K562 (cell line): ENCODE measurements around the gene GLYATL3. TPM values are rescaled to one million over a fixed set of nuclear protein-coding genes. Genes with fewer than 3 reads are reported as not detected.

Source experiments
- ATAC-seq: fragments of 200-7000 bp; cut with Tn5 transposase; 3 replicates; pipeline ENCODE4 v1.9.1; 2020; ENCODE audit warnings: moderate library complexity
- BruUV-seq: library from RNA; stranded (reverse); fragments of 400-500 nt; replicated peaks from 2 replicates; lab custom pipeline; 2021; lab: Mats Ljungman, UMichigan
- CTCF ChIA-PET: fragments of 300-600 bp; formaldehyde crosslinking; extraction: SDS; loops from one replicate; lab custom pipeline; 2021; ENCODE audit warnings: low intra/inter-chr PET ratio; lab: Yijun Ruan, JAX
- POLR2A ChIA-PET: fragments of 300-600, 350-650 bp; sonication (Branson Sonifier 250); formaldehyde crosslinking; extraction: SDS; loops from one replicate; lab custom pipeline; 2021; ENCODE audit warnings: antibody characterized with exemption, inconsistent platforms; lab: Yijun Ruan, JAX
- DNase-seq, 4 experiments: peaks; one replicate each; pipeline versions ENCODE4 v3.0.0 to v3.0.0-alpha.2; 2011 to 2018; ENCODE audit warnings: low spot score in 3 of 4, mixed read lengths in 3 of 4; ENCODE audit errors: extremely low read depth in 1 of 4
- FAIRE-seq: peaks from 2 replicates; lab custom pipeline; 2011; peaks lifted over from hg19 to GRCh38; lab: Jason Lieb, UNC
- H2AFZ ChIP-seq: 2 replicates; pipeline ENCODE4 v1.6.0; 2011; ENCODE audit warnings: low read depth, low read length, control low read depth, inconsistent platforms
- H3K27ac ChIP-seq: fragments of 200-600 bp; 3 replicates; pipeline ENCODE4 v1.8.0; 2011; ENCODE audit warnings: low read depth, mild to moderate bottlenecking, control low read depth, inconsistent platforms, low read length, moderate library complexity, mixed read lengths; ENCODE audit errors: extremely low read depth
- H3K27me3 ChIP-seq, 2 experiments: fragments of 300-600 bp in 1 of 2; 2 replicates in 1 of 2; 3 replicates in 1 of 2; pipeline versions ENCODE4 v1.6.0 to v1.8.0; 2011; ENCODE audit warnings: inconsistent platforms in 2 of 2, low read length in 2 of 2, mild to moderate bottlenecking in 1 of 2, mixed read lengths in 1 of 2, moderate library complexity in 1 of 2; ENCODE audit not compliant: control insufficient read depth in 2 of 2, insufficient read depth in 2 of 2
- H3K36me3 ChIP-seq: fragments of 300-600 bp; 3 replicates; pipeline ENCODE4 v1.8.0; 2011; ENCODE audit warnings: mild to moderate bottlenecking, low read length, inconsistent platforms; ENCODE audit not compliant: control insufficient read depth, insufficient read depth
- H3K4me1 ChIP-seq, 2 experiments: fragments of 200-600 bp in 1 of 2; replicated peaks in 1 of 2; 2 replicates in 1 of 2; 3 replicates in 1 of 2; pipeline versions ENCODE4 v1.5.1 to v1.8.0; 2011; ENCODE audit warnings: inconsistent platforms in 2 of 2, low read length in 2 of 2, mild to moderate bottlenecking in 1 of 2, mixed read lengths in 1 of 2, moderate library complexity in 1 of 2; ENCODE audit not compliant: control insufficient read depth in 2 of 2, insufficient read depth in 2 of 2
- H3K4me2 ChIP-seq: 2 replicates; pipeline ENCODE4 v1.6.1; 2011; ENCODE audit warnings: low read length, control low read depth, inconsistent platforms, mixed read lengths; ENCODE audit not compliant: insufficient read depth
- H3K4me3 ChIP-seq: fragments of 200-600 bp; sonication (generic), shearing (Covaris generic); 2 replicates; pipeline ENCODE4 v1.5.1; 2016; ENCODE audit warnings: control low read depth, inconsistent platforms
- H3K79me2 ChIP-seq: fragments of 200-600 bp; 3 replicates; pipeline ENCODE4 v1.8.0; 2011; ENCODE audit warnings: low read length, inconsistent platforms; ENCODE audit not compliant: control insufficient read depth, insufficient read depth
- H3K9ac ChIP-seq, 2 experiments: 2 replicates each; pipeline versions ENCODE4 v1.6.0 to v1.6.1; 2011; ENCODE audit warnings: low read depth in 2 of 2, low read length in 2 of 2, control low read depth in 1 of 2, inconsistent platforms in 1 of 2, mild to moderate bottlenecking in 1 of 2, mixed read lengths in 1 of 2; ENCODE audit not compliant: insufficient read depth in 1 of 2
- H3K9me1 ChIP-seq: one replicate; pipeline ENCODE4 v1.6.0; 2011; ENCODE audit warnings: inconsistent platforms, mild to moderate bottlenecking, low read length, moderate library complexity; ENCODE audit not compliant: control insufficient read depth, insufficient read depth
- H3K9me3 ChIP-seq: replicated peaks from 2 replicates; pipeline ENCODE4 v1.5.1; 2011; ENCODE audit warnings: low read depth, low read length, inconsistent platforms; ENCODE audit not compliant: control insufficient read depth, insufficient read depth
- H4K20me1 ChIP-seq: replicated peaks from 2 replicates; pipeline ENCODE4 v1.6.1; 2011; ENCODE audit warnings: low read length, inconsistent platforms, mixed read lengths; ENCODE audit not compliant: control insufficient read depth, insufficient read depth
- MAFK ChIP-seq: IDR thresholded peaks from 2 replicates; pipeline ENCODE4 v1.6.1; 2011; ENCODE audit warnings: low read length, improper control_type of control experiment
- PHF20 ChIP-seq: fragments of 450-650 bp; IDR thresholded peaks from 2 replicates; pipeline ENCODE4 v1.6.1; 2018; ENCODE audit not compliant: partially characterized antibody
- POLR2AphosphoS5 ChIP-seq: IDR thresholded peaks from 2 replicates; pipeline ENCODE4 v1.6.1; 2011; ENCODE audit warnings: mild to moderate bottlenecking, low read depth, low read length, moderate library complexity; ENCODE audit not compliant: control insufficient read depth, insufficient read depth
- SIN3B ChIP-seq: fragments of 450-650 bp; IDR thresholded peaks from 2 replicates; pipeline ENCODE4 v1.6.1; 2017; ENCODE audit warnings: low read depth, mild to moderate bottlenecking, moderate library complexity
- TOE1 ChIP-seq, 2 experiments: fragments of 450-650 bp in 1 of 2; sonication (generic) in 1 of 2; formaldehyde crosslinking in 1 of 2; IDR thresholded peaks; 2 replicates each; pipeline versions ENCODE4 v1.7.1 to v1.8.0; 2016 to 2022; ENCODE audit warnings: borderline replicate concordance in 2 of 2, mild to moderate bottlenecking in 2 of 2, antibody characterized with exemption in 1 of 2, inconsistent platforms in 1 of 2, low read depth in 1 of 2, missing genetic modification reagents in 1 of 2, moderate library complexity in 1 of 2
- WGBS: fragments of 100-300 bp; shearing (Covaris generic); methylation state at CpG from one replicate; pipeline ENCODE4 v1.1.6; 2016; ENCODE audit warnings: low coverage, mixed read lengths; ENCODE audit not compliant: insufficient coverage; ENCODE audit errors: missing lambda C conversion rate; 5-methylcytosine and 5-hydroxymethylcytosine counted together
- in situ Hi-C: fragments of 300-500 bp; cut with MboI; formaldehyde crosslinking; loops from 4 replicates; pipeline ENCODE4 v1.15.0; 2018; ENCODE audit warnings: inconsistent platforms, mixed read lengths
- intact Hi-C: fragments of 100-400 bp; cut with micrococcal nuclease; formaldehyde crosslinking; loops from 2 replicates; pipeline ENCODE4 v1.14.2; 2022
- polyA plus RNA-seq, 8 experiments: library from polyadenylated mRNA; depleted of rRNA in 4 of 8; stranded (reverse) in 5 of 8; unstranded in 3 of 8; fragments of >200 nt; fragmentation: Nextera tagmentation in 2 of 8; fragmentation: Illumina TruSeq in 1 of 8; extraction: Ambion mirVana in 2 of 8; extraction: Trizol in 1 of 8; gene quantifications; 2 replicates each; pipeline versions ENCODE4 v1.2.1 to v1.2.3, GENCODE V29; 2011 to 2014; ENCODE audit warnings: inconsistent platforms in 1 of 8, missing spikeins in 1 of 8
- total RNA-seq, 7 experiments: library from RNA; depleted of rRNA in 6 of 7; stranded (reverse); fragments of >200 nt in 6 of 7; fragmentation: Illumina TruSeq in 2 of 7; extraction: Trizol in 2 of 7; gene quantifications; 2 replicates each; pipeline versions ENCODE4 v1.2.1 to v1.2.3, GENCODE V29; 2011 to 2021; ENCODE audit warnings: low replicate concordance in 1 of 7
- TF ChIP-seq, protein P1 (sequence below): fragments of 450-650 bp; IDR thresholded peaks from 2 replicates; pipeline ENCODE4 v1.6.1; 2016

The GLYATL3 gene
- total and polyA plus RNA-seq, 9 of the 15 experiments (the other 6 are each of a cell fraction or from before 2014, with no cell fraction given), result not detected

DNA sequence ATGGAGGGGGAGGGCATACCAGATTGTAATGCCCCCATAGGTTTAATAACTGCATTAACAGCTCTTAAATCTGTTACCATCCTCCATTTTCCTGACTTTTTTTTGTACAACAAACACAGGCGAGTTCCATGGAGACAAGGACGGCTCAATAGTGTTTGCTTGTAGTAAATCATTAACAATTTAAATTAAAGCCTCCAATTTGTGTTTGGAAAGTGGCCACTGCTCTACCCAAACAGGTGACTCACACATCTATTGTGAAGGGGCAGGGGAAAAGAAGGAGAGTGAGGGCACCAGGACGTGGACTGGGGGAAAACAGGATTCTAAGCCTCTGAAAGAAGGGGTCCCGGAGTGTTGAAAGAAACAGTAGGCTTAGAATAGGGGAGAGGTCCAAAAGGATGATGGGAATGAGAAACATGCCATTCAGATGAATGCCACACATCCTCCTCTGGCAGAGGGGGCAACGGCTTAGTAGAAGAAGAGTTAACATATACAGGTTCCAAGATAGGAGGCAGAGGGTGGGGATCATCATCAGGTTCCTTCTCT lies 6.9 kb downstream of the GLYATL3 start:
- H3K9ac ChIP-seq, result no peak overlapping the region
- H3K79me2 ChIP-seq, result no peaks in the 10 kb centered on the region
- WGBS, result 7% methylated on average over 5 of the region's 5 CpGs
- in situ Hi-C loops (no loop called here), intact Hi-C loops (no loop called here)
- POLR2A ChIA-PET, result interaction anchor here (1.1 kb wide), 1 partner anchor 9 kb away, joined by 3 read pairs; no protein-coding TSS in a partner anchor
- no peaks in the 10 kb centered on the region for H3K27me3 ChIP-seq
- 0 out of 2 replicates have a peak overlapping the region, but pooled peaks have one; percentile 9 for H2AFZ ChIP-seq
- DNase-seq (no peak), FAIRE-seq (no peak), ATAC-seq (no peak)
- no TSS peak for BruUV-seq
- H3K36me3 ChIP-seq, result no peaks in the 10 kb centered on the region
- no peaks in the 10 kb centered on the region for H3K4me1 ChIP-seq
- no peak overlapping the region for H3K4me3 ChIP-seq
- H3K9me1 ChIP-seq, result no peaks in the 10 kb centered on the region
- no peak overlapping the region for H3K4me2 ChIP-seq
- peaks cover 7% of the 10 kb centered on the region; the same call in 1 of the 2 replicates for H3K9me3 ChIP-seq
- H3K27ac ChIP-seq, result no peak overlapping the region
- H4K20me1 ChIP-seq, result no peaks in the 10 kb centered on the region
- CTCF ChIA-PET, result no interaction called here
- TF ChIP-seq SIN3B (no peak), MAFK (no peak), POLR2AphosphoS5 (no peak), PHF20 (no peak), TOE1 (IDR thresholded peaks at IDR 0.05; ENCODE audit: borderline replicate concordance) (no peak), TOE1 (CRISPR knock-in tag; IDR thresholded peaks at IDR 0.05; ENCODE audit: borderline replicate concordance, low read depth) (no peak)
- TF ChIP-seq, protein P1, sequence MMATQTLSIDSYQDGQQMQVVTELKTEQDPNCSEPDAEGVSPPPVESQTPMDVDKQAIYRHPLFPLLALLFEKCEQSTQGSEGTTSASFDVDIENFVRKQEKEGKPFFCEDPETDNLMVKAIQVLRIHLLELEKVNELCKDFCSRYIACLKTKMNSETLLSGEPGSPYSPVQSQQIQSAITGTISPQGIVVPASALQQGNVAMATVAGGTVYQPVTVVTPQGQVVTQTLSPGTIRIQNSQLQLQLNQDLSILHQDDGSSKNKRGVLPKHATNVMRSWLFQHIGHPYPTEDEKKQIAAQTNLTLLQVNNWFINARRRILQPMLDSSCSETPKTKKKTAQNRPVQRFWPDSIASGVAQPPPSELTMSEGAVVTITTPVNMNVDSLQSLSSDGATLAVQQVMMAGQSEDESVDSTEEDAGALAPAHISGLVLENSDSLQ, result no peak
